DND-41 (cell line): ENCODE results near the gene MYCT1.

Experiments
- ATAC-seq: fragments of 200-7000 bp; cut with Tn5 transposase; 3 replicates; pipeline ENCODE4 v1.9.1; 2021; ENCODE audit warnings: low read depth; ENCODE audit not compliant: insufficient read depth
- DNase-seq: peaks from one replicate; pipeline ENCODE4 v3.0.0-alpha.2; 2020
- H2AFZ ChIP-seq: 2 replicates; pipeline ENCODE4 v1.6.0; 2012; ENCODE audit warnings: low read depth, low read length
- H3K27ac ChIP-seq: 2 replicates; pipeline ENCODE4 v1.5.1; 2012; ENCODE audit warnings: low read length, inconsistent platforms
- H3K27me3 ChIP-seq: fragments of 200-600 bp; sonication (generic); 2 replicates; pipeline ENCODE4 v1.6.0; 2012; ENCODE audit warnings: low read length, mild to moderate bottlenecking, inconsistent platforms; ENCODE audit not compliant: insufficient read depth, poor library complexity
- H3K36me3 ChIP-seq: 2 replicates; pipeline ENCODE4 v1.5.1; 2012; ENCODE audit warnings: low read length, inconsistent platforms; ENCODE audit not compliant: insufficient read depth
- H3K4me1 ChIP-seq: 2 replicates; pipeline ENCODE4 v1.5.1; 2012; ENCODE audit warnings: mild to moderate bottlenecking, low read length; ENCODE audit not compliant: insufficient read depth
- H3K4me2 ChIP-seq: 2 replicates; pipeline ENCODE4 v1.6.0; 2012; ENCODE audit warnings: mild to moderate bottlenecking, moderate library complexity, low read length, inconsistent platforms; ENCODE audit not compliant: insufficient read depth
- H3K4me3 ChIP-seq, 2 experiments: fragments of 200-600 bp in 1 of 2; shearing (Covaris generic) in 1 of 2; 2 replicates each; pipeline ENCODE4 v1.5.1; 2012 to 2016; ENCODE audit warnings: inconsistent platforms in 2 of 2, low read length in 2 of 2, mild to moderate bottlenecking in 2 of 2, low read depth in 1 of 2, moderate library complexity in 1 of 2
- H3K79me2 ChIP-seq: 2 replicates; pipeline ENCODE4 v1.6.0; 2012; ENCODE audit warnings: low read length, inconsistent platforms; ENCODE audit not compliant: insufficient read depth
- H3K9ac ChIP-seq: 2 replicates; pipeline ENCODE4 v1.6.0; 2012; ENCODE audit warnings: low read depth, mild to moderate bottlenecking, inconsistent platforms, low read length, moderate library complexity
- H3K9me3 ChIP-seq: 2 replicates; pipeline ENCODE4 v1.5.1; 2012; ENCODE audit warnings: low read length, moderate library complexity, mild to moderate bottlenecking, inconsistent platforms; ENCODE audit not compliant: insufficient read depth, severe bottlenecking
- H4K20me1 ChIP-seq: 2 replicates; pipeline ENCODE4 v1.6.0; 2012; ENCODE audit warnings: low read length; ENCODE audit not compliant: insufficient read depth
- EZH2 ChIP-seq: IDR thresholded peaks from 3 replicates; pipeline ENCODE4 v1.6.1; 2012; ENCODE audit warnings: borderline replicate concordance, low read depth, mild to moderate bottlenecking, moderate library complexity, low read length, inconsistent platforms; ENCODE audit not compliant: severe bottlenecking
- TF ChIP-seq, protein P1 (sequence below): IDR thresholded peaks from 2 replicates; pipeline ENCODE4 v1.5.1; 2012; ENCODE audit warnings: borderline replicate concordance, low read length, moderate library complexity, mild to moderate bottlenecking; ENCODE audit not compliant: poor library complexity, severe bottlenecking; ENCODE audit errors: extremely low read depth

Gene MYCT1

DNA sequence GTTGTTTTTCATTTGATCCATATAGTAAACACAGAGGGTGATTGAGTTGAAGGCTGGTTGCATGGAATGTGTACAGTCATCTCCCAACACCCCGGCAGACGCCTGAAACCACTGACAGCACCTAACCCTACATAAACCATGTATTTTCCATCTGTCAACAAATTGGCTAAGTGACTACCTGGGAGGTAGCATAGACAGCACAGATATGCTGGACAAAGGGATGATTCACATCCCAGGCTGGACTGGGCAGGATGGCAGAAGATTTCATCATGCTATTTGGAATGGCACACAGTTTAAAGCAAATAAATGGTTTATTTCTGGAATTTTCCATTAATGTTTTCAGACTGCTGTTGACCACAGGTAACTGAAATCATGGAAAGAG lies 48.5 kb downstream of the MYCT1 start:
- H3K79me2 ChIP-seq, result no peaks in the 10 kb centered on the region
- DNase-seq, result no peak
- ATAC-seq, result no peak
- no peaks in the 10 kb centered on the region for H3K4me1 ChIP-seq
- no peak overlapping the region for H2AFZ ChIP-seq
- no peak for TF ChIP-seq EZH2
- TF ChIP-seq, protein P1, sequence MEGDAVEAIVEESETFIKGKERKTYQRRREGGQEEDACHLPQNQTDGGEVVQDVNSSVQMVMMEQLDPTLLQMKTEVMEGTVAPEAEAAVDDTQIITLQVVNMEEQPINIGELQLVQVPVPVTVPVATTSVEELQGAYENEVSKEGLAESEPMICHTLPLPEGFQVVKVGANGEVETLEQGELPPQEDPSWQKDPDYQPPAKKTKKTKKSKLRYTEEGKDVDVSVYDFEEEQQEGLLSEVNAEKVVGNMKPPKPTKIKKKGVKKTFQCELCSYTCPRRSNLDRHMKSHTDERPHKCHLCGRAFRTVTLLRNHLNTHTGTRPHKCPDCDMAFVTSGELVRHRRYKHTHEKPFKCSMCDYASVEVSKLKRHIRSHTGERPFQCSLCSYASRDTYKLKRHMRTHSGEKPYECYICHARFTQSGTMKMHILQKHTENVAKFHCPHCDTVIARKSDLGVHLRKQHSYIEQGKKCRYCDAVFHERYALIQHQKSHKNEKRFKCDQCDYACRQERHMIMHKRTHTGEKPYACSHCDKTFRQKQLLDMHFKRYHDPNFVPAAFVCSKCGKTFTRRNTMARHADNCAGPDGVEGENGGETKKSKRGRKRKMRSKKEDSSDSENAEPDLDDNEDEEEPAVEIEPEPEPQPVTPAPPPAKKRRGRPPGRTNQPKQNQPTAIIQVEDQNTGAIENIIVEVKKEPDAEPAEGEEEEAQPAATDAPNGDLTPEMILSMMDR, result no peak
- no peaks in the 10 kb centered on the region for H3K36me3 ChIP-seq
- no peak overlapping the region for H3K9ac ChIP-seq
- H3K9me3 ChIP-seq, result no peaks in the 10 kb centered on the region
- H3K27ac ChIP-seq, result no peak overlapping the region
- H3K4me3 ChIP-seq, result no peak overlapping the region
- H4K20me1 ChIP-seq, result no peaks in the 10 kb centered on the region
- H3K4me2 ChIP-seq, result no peak overlapping the region
- no peaks in the 10 kb centered on the region for H3K27me3 ChIP-seq

DNA sequence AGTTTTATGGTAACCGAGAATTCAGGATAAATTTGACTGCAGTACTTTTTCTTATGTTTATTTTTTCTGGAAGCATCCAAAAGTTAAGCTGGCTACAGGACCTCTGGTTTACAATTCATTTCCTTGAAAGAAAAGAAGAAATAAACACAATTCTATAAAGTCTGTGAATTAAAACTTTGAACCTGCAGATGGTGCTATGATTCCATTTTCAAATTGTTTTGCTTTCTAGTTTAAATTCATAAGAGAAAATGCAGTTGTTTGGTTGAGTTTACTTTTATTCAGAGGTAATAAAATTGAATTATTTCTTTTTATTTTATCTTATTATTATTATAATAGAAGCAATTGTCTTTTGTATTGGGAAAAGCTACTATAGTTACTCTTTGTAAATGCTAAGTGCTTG lies 51.1 kb downstream of the MYCT1 start:
- Histone ChIP-seq H2AFZ (no peak overlapping the region), H3K9me3 (no peaks in the 10 kb centered on the region), H3K27me3 (no peaks in the 10 kb centered on the region), H3K9ac (no peak overlapping the region), H3K36me3 (no peaks in the 10 kb centered on the region), H4K20me1 (no peaks in the 10 kb centered on the region), H3K27ac (no peak overlapping the region), H3K79me2 (no peaks in the 10 kb centered on the region), H3K4me3 (no peak overlapping the region), H3K4me2 (no peak overlapping the region), H3K4me1 (no peaks in the 10 kb centered on the region)
- DNase-seq (no peak), ATAC-seq (no peak)
- TF ChIP-seq, protein P1, result peak; percentile 12
- TF ChIP-seq EZH2, result no peak

DNA sequence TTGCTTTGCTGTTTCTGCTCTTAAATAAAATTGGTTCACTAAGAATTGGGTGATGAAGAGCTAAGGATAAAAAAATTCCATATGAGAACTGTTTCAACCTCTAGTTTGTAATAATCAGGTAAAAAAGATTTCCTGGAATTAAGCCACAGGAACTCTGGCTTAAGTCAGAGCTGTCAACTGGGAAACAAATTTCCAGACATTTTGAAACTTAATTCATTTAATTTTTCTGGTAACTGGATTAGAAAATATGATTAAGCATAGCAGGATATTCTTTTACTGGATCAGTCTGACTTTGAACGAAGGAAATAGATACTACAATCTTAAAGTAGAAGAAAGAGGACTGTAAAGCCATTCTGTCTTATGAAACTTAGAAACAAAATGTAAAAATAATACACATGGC lies 51.6 kb downstream of the MYCT1 start:
- ATAC-seq, result no peak
- Histone ChIP-seq H3K27me3 (no peaks in the 10 kb centered on the region), H3K36me3 (no peaks in the 10 kb centered on the region), H3K9ac (no peak overlapping the region), H2AFZ (no peak overlapping the region), H3K4me3 (no peak overlapping the region), H3K4me1 (no peaks in the 10 kb centered on the region), H3K9me3 (no peaks in the 10 kb centered on the region), H4K20me1 (no peaks in the 10 kb centered on the region), H3K27ac (no peak overlapping the region), H3K4me2 (no peak overlapping the region), H3K79me2 (no peaks in the 10 kb centered on the region)
- no peak for TF ChIP-seq EZH2
- TF ChIP-seq, protein P1, result no peak
- no peak for DNase-seq

DNA sequence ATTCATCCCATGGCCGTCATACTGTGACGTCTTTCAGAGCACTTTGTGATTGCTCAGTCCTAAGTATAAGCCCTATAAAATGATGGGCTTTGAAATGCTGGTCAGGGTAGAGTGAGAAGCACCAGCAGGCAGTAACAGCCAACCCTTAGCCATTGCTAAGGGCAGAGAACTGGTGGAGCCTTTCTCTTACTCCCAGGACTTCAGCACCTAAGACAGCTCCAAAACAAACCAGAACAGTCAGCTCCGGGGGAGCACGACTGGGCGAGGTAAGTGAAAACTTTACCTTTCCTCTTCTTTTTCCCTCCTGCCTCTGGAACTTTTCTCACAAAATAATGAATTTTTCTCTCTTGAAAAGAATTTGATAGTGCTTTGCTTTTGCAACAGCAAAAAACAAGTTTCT lies 53.0 kb downstream of the MYCT1 start, which contains the start of gene VIP:
TSS of gene VIP (plus strand) at position 104 of the 400 bp plus-strand sequence. CDS start 1,381 bp downstream, outside the sequence.
- Histone ChIP-seq H3K27ac (no peak within 1 kb of the TSS), H3K36me3 (no peaks in the 10 kb centered on the region), H3K4me2 (no peak within 1 kb of the TSS), H3K9ac (no peak within 1 kb of the TSS), H3K4me3 (no peak within 1 kb of the TSS), H3K79me2 (no peaks in the 10 kb centered on the region), H3K4me1 (no peaks in the 10 kb centered on the region), H4K20me1 (no peaks in the 10 kb centered on the region), H3K9me3 (no peaks in the 10 kb centered on the region), H2AFZ (no peak within 1 kb of the TSS), H3K27me3 (no peaks in the 10 kb centered on the region)
- DNase-seq (peak; percentile 15), ATAC-seq (peak; percentile 74)
- TF ChIP-seq EZH2, result no peak
- TF ChIP-seq, protein P1, result no peak
